K562 (cell line): ENCODE results near the gene RAB12. TPM values are rescaled to one million over a fixed set of nuclear protein-coding genes. Genes with fewer than 3 reads are reported as not detected.

Experiments
- CBX1 ChIP-seq: sonication (generic); IDR thresholded peaks from 2 replicates; pipeline ENCODE4 v1.6.1; 2016; ENCODE audit warnings: antibody characterized with exemption, low read depth, mild to moderate bottlenecking
- KAT7 ChIP-seq: sonication (generic); formaldehyde crosslinking; IDR thresholded peaks from 2 replicates; pipeline ENCODE4 v1.8.0; 2022; ENCODE audit warnings: missing genetic modification reagents, mild to moderate bottlenecking, borderline replicate concordance
- NR2F6 ChIP-seq: fragments of 450-650 bp; formaldehyde crosslinking; IDR thresholded peaks from 2 replicates; pipeline ENCODE4 v1.4.0; 2020; ENCODE audit warnings: mild to moderate bottlenecking
- PTTG1 ChIP-seq: fragments of 450-650 bp; IDR thresholded peaks from 2 replicates; pipeline ENCODE4 v1.6.1; 2016; ENCODE audit warnings: low read depth, mild to moderate bottlenecking, missing genetic modification characterization, missing compliant biosample characterization
- SMARCA5 ChIP-seq: fragments of 450-650 bp; IDR thresholded peaks from 2 replicates; pipeline ENCODE4 v1.6.1; 2016
- polyA plus RNA-seq, 8 experiments: library from polyadenylated mRNA; depleted of rRNA in 4 of 8; stranded (reverse) in 5 of 8; unstranded in 3 of 8; fragments of >200 nt; fragmentation: Nextera tagmentation in 2 of 8; fragmentation: Illumina TruSeq in 1 of 8; extraction: Ambion mirVana in 2 of 8; extraction: Trizol in 1 of 8; gene quantifications; 2 replicates each; pipeline versions ENCODE4 v1.2.1 to v1.2.3, GENCODE V29; 2011 to 2014; ENCODE audit warnings: inconsistent platforms in 1 of 8, missing spikeins in 1 of 8
- total RNA-seq, 7 experiments: library from RNA; depleted of rRNA in 6 of 7; stranded (reverse); fragments of >200 nt in 6 of 7; fragmentation: Illumina TruSeq in 2 of 7; extraction: Trizol in 2 of 7; gene quantifications; 2 replicates each; pipeline versions ENCODE4 v1.2.1 to v1.2.3, GENCODE V29; 2011 to 2021; ENCODE audit warnings: low replicate concordance in 1 of 7
- TF ChIP-seq, protein P1 (sequence below): sonication (generic); formaldehyde crosslinking; IDR thresholded peaks from 2 replicates; pipeline ENCODE4 v1.8.0; 2022; ENCODE audit warnings: missing genetic modification reagents, mild to moderate bottlenecking, borderline replicate concordance
- TF ChIP-seq, protein P2 (sequence below), 2 experiments: fragments of 150-350 bp in 1 of 2; IDR thresholded peaks; 2 replicates each; pipeline ENCODE4 v1.6.1; 2012 to 2016; ENCODE audit warnings: low read depth in 2 of 2, low read length in 2 of 2, mild to moderate bottlenecking in 1 of 2, moderate library complexity in 1 of 2

The RAB12 gene
- total and polyA plus RNA-seq, 9 of the 15 experiments (the other 6 are each of a cell fraction or from before 2014, with no cell fraction given), result 0.48 to 21.6 (median 18.8) TPM

GRCh38 chr18:8625461-8626092, 16.3 kb downstream of the RAB12 start (continued):
- TF ChIP-seq, protein P1, sequence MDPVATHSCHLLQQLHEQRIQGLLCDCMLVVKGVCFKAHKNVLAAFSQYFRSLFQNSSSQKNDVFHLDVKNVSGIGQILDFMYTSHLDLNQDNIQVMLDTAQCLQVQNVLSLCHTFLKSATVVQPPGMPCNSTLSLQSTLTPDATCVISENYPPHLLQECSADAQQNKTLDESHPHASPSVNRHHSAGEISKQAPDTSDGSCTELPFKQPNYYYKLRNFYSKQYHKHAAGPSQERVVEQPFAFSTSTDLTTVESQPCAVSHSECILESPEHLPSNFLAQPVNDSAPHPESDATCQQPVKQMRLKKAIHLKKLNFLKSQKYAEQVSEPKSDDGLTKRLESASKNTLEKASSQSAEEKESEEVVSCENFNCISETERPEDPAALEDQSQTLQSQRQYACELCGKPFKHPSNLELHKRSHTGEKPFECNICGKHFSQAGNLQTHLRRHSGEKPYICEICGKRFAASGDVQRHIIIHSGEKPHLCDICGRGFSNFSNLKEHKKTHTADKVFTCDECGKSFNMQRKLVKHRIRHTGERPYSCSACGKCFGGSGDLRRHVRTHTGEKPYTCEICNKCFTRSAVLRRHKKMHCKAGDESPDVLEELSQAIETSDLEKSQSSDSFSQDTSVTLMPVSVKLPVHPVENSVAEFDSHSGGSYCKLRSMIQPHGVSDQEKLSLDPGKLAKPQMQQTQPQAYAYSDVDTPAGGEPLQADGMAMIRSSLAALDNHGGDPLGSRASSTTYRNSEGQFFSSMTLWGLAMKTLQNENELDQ, result no peak
- TF ChIP-seq NR2F6 (CRISPR knock-in tag) (no peak), KAT7 (CRISPR knock-in tag) (no peak), PTTG1 (tag) (no peak), CBX1 (no peak), SMARCA5 (no peak)
- TF ChIP-seq, protein P2, sequence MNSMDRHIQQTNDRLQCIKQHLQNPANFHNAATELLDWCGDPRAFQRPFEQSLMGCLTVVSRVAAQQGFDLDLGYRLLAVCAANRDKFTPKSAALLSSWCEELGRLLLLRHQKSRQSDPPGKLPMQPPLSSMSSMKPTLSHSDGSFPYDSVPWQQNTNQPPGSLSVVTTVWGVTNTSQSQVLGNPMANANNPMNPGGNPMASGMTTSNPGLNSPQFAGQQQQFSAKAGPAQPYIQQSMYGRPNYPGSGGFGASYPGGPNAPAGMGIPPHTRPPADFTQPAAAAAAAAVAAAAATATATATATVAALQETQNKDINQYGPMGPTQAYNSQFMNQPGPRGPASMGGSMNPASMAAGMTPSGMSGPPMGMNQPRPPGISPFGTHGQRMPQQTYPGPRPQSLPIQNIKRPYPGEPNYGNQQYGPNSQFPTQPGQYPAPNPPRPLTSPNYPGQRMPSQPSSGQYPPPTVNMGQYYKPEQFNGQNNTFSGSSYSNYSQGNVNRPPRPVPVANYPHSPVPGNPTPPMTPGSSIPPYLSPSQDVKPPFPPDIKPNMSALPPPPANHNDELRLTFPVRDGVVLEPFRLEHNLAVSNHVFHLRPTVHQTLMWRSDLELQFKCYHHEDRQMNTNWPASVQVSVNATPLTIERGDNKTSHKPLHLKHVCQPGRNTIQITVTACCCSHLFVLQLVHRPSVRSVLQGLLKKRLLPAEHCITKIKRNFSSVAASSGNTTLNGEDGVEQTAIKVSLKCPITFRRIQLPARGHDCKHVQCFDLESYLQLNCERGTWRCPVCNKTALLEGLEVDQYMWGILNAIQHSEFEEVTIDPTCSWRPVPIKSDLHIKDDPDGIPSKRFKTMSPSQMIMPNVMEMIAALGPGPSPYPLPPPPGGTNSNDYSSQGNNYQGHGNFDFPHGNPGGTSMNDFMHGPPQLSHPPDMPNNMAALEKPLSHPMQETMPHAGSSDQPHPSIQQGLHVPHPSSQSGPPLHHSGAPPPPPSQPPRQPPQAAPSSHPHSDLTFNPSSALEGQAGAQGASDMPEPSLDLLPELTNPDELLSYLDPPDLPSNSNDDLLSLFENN (IDR thresholded peaks at IDR 0.05; ENCODE audit: low read depth in 2 of 2, low read length in 2 of 2), result no peak
